Right lobe of liver (tissue), 6 donors: ENCODE data around the gene NDE1. TPM values are rescaled to one million over a fixed set of nuclear protein-coding genes. Genes with fewer than 3 reads are reported as not detected.

Experiments
- ATAC-seq, 4 donors: fragments of 200-7000 bp; cut with Tn5 transposase; one replicate each; pipeline ENCODE4 v1.9.1; 2020; ENCODE audit warnings: mild to moderate bottlenecking in 4 of 4, moderate library complexity in 4 of 4
- DNase-seq, 3 donors: peaks; one replicate each; pipeline ENCODE4 v3.0.0-alpha.2; 2020
- H3K27ac ChIP-seq, 3 donors: fragments of 200-600 bp; one replicate each; pipeline ENCODE4 v1.8.0; 2022
- H3K27me3 ChIP-seq, 2 donors: fragments of 200-600 bp; one replicate each; pipeline ENCODE4 v1.8.0; 2022
- H3K36me3 ChIP-seq, 4 donors: fragments of 200-600 bp; sonication (generic) in 1 of 4; one replicate each; pipeline versions ENCODE4 v1.5.1 to v1.8.0; 2017 to 2022; ENCODE audit warnings: control low read depth in 1 of 4
- H3K4me1 ChIP-seq, 4 donors: fragments of 200-600 bp; sonication (generic) in 1 of 4; one replicate each; pipeline versions ENCODE4 v1.5.1 to v1.8.0; 2017 to 2022; ENCODE audit warnings: control low read depth in 1 of 4
- H3K4me3 ChIP-seq, 3 donors: fragments of 200-600 bp; one replicate each; pipeline ENCODE4 v1.8.0; 2022
- H3K9me3 ChIP-seq, 4 donors: fragments of 200-600 bp; sonication (generic) in 1 of 4; one replicate each; pipeline versions ENCODE4 v1.5.1 to v1.8.0; 2017 to 2022; ENCODE audit warnings: control low read depth in 1 of 4
- POLR2A ChIP-seq: fragments of 450-650 bp; IDR thresholded peaks from one replicate; pipeline ENCODE4 v1.6.1; 2017; ENCODE audit warnings: antibody characterized with exemption, mild to moderate bottlenecking
- WGBS: methylation state at CpG from one replicate; pipeline ENCODE4 v1.1.6; 2018; ENCODE audit warnings: low coverage, low lambda C conversion rate; ENCODE audit not compliant: insufficient coverage; ENCODE audit errors: missing lambda C conversion rate; 5-methylcytosine and 5-hydroxymethylcytosine counted together
- intact Hi-C, 2 donors: fragments of 100-400 bp; cut with DNase I; formaldehyde crosslinking; loops; one replicate each; pipeline versions ENCODE4 v1.11.2 to v1.14.1; 2022
- total RNA-seq, 6 experiments: library from RNA; depleted of rRNA in 2 of 6; stranded (reverse); fragments of >200 nt in 2 of 6; fragmentation: NEBNext Ultra II Directional in 3 of 6; extraction: Animal tissue kit (Norgen Biotek cat#: 25700) in 3 of 6; gene quantifications; one replicate each; pipeline versions ENCODE4 v1.1.0 to v1.2.4, GENCODE V29; 2016 to 2023
- TF ChIP-seq, protein P1 (sequence below), 4 donors: fragments of 200-600 bp in 3 of 4; fragments of 450-650 bp in 1 of 4; IDR thresholded peaks; one replicate each; pipeline versions ENCODE4 v1.5.1 to v1.8.0; 2016 to 2022; ENCODE audit warnings: antibody characterized with exemption in 4 of 4, mild to moderate bottlenecking in 2 of 4
- donor health status: DM: no; HTN: yes; CAD: no.
- donor health status: DM: no; HTN: no; CAD: no.
- donor health status: DM: no; HTN: no; CAD: no.
- donor health status: DM: no; HTN: yes; CAD: no.
- donor health status: DM: no; HTN: yes; CAD: no.

NDE1 gene
- total RNA-seq, 6 experiments from 2014 or later, result 3.6 to 10.2 (median 6.9) TPM

DNA sequence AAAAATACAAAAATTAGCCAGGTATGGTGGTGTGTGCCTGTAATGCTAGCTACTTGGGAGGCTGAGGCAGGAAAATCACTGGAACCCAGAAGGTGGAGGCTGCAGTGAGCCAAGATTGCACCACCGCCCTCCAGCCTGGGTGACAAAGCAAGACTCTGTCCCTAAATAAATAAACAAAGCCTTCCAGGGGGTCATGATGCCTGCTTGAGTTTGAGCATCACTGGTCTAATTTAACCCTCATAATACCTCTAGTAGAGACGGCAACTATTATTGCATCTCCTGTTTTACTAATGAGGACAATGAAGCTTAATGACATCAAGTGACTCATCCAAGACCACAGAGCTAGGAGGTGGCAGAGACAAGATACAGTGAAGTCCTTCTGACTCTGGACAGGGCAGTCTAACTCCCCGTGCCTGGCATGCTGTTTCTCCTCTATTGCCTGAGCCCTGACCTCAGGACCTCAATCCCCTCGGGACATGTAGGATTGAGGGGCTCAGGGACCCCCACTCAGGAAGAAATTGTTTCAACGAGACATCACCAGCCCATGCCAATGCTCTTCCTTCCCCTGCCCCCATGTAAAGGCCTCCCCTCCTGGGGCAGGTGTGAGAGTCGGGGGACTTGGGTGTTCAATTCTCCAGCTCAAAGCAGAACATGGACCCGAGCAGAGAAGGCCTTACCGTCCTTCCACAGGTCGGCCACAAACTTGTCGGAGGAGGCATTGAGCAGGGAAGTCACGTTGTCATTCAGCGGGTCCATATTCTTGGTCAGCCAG lies 102.9 kb downstream of the NDE1 start:
- H3K4me3 ChIP-seq, result no peak overlapping the region
- no peaks in the 10 kb centered on the region for H3K9me3 ChIP-seq
- H3K27ac ChIP-seq, result no peak overlapping the region
- H3K36me3 ChIP-seq, result no peaks in the 10 kb centered on the region
- no peaks in the 10 kb centered on the region for H3K4me1 ChIP-seq
- intact Hi-C loops, result no loop called here
- no peaks in the 10 kb centered on the region for H3K27me3 ChIP-seq
- no peak for TF ChIP-seq POLR2A
- TF ChIP-seq, protein P1, sequence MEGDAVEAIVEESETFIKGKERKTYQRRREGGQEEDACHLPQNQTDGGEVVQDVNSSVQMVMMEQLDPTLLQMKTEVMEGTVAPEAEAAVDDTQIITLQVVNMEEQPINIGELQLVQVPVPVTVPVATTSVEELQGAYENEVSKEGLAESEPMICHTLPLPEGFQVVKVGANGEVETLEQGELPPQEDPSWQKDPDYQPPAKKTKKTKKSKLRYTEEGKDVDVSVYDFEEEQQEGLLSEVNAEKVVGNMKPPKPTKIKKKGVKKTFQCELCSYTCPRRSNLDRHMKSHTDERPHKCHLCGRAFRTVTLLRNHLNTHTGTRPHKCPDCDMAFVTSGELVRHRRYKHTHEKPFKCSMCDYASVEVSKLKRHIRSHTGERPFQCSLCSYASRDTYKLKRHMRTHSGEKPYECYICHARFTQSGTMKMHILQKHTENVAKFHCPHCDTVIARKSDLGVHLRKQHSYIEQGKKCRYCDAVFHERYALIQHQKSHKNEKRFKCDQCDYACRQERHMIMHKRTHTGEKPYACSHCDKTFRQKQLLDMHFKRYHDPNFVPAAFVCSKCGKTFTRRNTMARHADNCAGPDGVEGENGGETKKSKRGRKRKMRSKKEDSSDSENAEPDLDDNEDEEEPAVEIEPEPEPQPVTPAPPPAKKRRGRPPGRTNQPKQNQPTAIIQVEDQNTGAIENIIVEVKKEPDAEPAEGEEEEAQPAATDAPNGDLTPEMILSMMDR (IDR thresholded peaks at IDR 0.05), result no peak
- DNase-seq, result peak in 1 of 3 donors; percentile 9
- ATAC-seq, result no peak
- 59% methylated on average over 4 of the region's 12 CpGs for WGBS

DNA sequence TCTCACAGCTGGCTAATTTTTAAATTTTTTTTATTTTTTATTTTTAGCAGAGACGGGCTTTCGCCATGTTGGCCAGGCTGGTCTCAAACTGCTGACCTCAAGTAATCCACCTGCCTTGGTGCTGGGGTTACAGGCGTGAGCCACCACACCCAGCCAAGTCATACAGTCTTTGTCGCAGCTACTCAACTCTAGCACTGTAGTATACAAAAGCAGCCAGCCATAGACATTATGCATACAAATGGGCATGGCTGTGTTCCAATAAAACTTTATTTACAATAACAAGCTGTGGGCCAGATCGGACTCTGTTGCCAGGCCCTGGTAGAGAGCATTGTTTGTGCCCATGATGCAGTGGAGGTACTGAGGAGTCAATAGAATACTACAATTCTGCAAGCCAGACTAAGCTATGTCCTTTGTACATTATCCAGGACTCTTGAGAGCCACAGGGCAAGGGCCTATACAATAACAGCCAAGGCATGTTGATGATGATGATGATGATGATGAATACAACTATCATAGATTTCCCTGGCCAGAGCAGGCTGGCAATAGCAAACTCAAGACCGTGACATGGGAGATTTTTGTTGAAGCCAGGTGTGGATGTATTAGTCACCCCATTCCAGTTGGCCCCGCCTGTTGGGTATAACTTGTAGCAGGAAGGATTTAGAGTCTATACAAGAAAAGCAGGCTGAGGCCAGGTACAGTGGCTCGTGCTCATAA lies 104.9 kb downstream of the NDE1 start:
- H3K4me3 ChIP-seq, result no peak overlapping the region
- no peaks in the 10 kb centered on the region for H3K27me3 ChIP-seq
- DNase-seq (peak in 1 of 3 donors; percentile 3), ATAC-seq (no peak)
- H3K27ac ChIP-seq, result no peak overlapping the region
- intact Hi-C loops, result no loop called here
- TF ChIP-seq POLR2A, result no peak
- TF ChIP-seq, protein P1 (IDR thresholded peaks at IDR 0.05), result no peak
- H3K9me3 ChIP-seq, result no peaks in the 10 kb centered on the region
- H3K36me3 ChIP-seq, result no peaks in the 10 kb centered on the region
- no peaks in the 10 kb centered on the region for H3K4me1 ChIP-seq
- WGBS, result 85% methylated on average over 4 of the region's 8 CpGs

DNA sequence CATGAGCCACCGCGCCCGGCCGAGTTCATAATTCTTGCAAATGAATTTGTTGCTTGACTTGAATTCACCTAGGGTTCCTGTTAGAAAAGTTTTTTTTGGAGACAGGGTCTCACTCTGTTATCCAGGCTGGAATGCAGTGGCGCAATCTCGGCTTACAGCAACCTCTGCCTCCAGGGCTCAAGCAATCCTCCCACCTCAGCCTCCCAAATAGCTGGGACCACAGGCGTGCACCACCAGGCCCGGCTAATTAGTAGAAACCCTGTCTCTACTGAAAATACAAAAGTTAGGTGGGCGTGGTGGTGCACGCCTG lies 107.0 kb downstream of the NDE1 start:
- intact Hi-C loops, result no loop called here
- H3K27me3 ChIP-seq, result no peaks in the 10 kb centered on the region
- H3K27ac ChIP-seq, result no peak overlapping the region
- TF ChIP-seq POLR2A, result no peak
- TF ChIP-seq, protein P1 (IDR thresholded peaks at IDR 0.05), result no peak
- no peak for ATAC-seq
- peak in 1 of 3 donors; percentile 22 for DNase-seq
- no peaks in the 10 kb centered on the region for H3K9me3 ChIP-seq
- H3K4me1 ChIP-seq, result no peaks in the 10 kb centered on the region
- no peaks in the 10 kb centered on the region for H3K36me3 ChIP-seq
- no peak overlapping the region for H3K4me3 ChIP-seq
- 72% methylated on average over 9 of the region's 10 CpGs for WGBS

DNA sequence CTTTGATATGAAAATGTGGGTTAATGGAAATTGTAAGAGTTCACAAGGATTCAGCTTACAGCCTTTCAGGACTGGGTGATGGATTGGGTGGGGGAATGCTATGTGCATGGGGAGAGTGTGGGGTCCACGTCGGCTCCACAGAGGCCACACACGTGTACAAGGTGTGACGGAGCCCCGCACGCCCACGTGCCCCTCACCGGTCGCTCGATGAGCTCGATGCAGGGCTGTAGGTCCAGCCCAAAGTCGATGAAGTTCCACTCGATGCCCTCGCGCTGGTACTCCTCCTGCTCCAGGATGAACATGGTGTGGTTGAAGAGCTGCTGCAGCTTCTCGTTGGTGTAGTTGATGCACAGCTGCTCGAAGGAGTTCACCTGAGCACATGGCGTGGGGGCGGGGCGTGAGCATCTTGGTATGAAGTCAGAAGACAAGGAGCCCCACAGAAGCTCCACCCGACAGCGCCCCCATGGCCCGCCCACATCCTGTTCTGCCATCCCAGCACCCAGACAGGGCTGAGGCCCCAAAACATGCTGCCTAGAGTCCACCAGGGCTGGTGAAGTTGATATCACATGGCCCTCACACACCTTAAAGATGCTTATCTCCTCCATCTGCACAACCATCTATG lies 107.7 kb downstream of the NDE1 start:
- no peaks in the 10 kb centered on the region for H3K9me3 ChIP-seq
- no peak for ATAC-seq
- H3K27ac ChIP-seq, result no peak overlapping the region
- no peak overlapping the region for H3K4me3 ChIP-seq
- no peaks in the 10 kb centered on the region for H3K36me3 ChIP-seq
- H3K4me1 ChIP-seq, result no peaks in the 10 kb centered on the region
- intact Hi-C loops, result no loop called here
- TF ChIP-seq, protein P1 (IDR thresholded peaks at IDR 0.05), result no peak
- TF ChIP-seq POLR2A, result no peak
- 60% methylated on average over 1 of the region's 23 CpGs for WGBS
- H3K27me3 ChIP-seq, result no peaks in the 10 kb centered on the region
- peak in 1 of 3 donors; percentile 47 for DNase-seq
